ENCODE data around the gene NTN1. TPM values are rescaled to one million over a fixed set of nuclear protein-coding genes. Genes with fewer than 3 reads are reported as not detected.

The NTN1 gene
- total and polyA plus RNA-seq, 2 of the 13 experiments (the other 11 are each of a cell fraction or from before 2014, with no cell fraction given), result 0.04 to 0.05 TPM

DNA sequence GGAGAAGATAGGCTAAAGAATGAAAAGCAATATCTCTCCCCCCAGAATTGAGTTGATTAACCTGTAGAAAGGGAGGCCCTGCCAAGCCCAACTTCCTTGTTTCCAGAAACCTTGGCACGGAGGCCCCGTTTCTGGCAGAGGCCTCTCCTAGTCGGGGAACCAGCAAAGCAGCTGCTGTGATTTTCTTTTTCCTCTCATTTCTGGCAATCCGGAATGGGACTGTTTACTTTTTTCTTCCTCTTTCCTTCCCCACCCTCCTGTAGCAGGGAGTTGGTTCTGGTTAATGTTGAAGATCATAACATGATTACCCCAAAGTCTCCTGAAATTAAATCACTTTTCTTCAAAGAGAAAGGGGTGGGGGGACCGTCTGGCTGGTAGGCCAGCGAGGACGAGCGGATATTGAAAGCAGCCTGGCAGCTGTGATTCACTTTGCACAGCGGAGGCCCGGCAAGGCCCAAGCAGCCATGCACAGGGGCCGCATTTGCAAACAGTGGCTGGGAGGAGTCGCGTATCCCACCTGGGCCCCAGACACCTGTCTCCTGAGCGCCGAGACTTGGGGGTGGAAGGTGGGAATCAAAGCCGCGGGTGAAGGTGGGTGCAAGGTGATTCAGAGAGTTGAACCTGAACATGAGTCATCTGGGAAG, 51.5 kb downstream of the NTN1 start:
- TF ChIP-seq IKZF1 (IDR thresholded peaks at IDR 0.05) (no peak), ZNF878 (CRISPR knock-in tag; IDR thresholded peaks at IDR 0.05) (no peak), ATAD3A (CRISPR knock-in tag; IDR thresholded peaks at IDR 0.05) (no peak), ZNF781 (CRISPR knock-in tag; IDR thresholded peaks at IDR 0.05; ENCODE audit: borderline replicate concordance, not compliant biosample characterization) (no peak)
- ATAC-seq (no peak), DNase-seq (ENCODE audit: low spot score) (no peak), FAIRE-seq (no peak)
- POLR2A ChIA-PET, result no interaction called here
- no peak overlapping the region for H3K9ac ChIP-seq (ENCODE audit: insufficient read depth, low read depth, low read length)
- H3K79me2 ChIP-seq (ENCODE audit: insufficient read depth, low read length), result no peaks in the 10 kb centered on the region
- H2AFZ ChIP-seq (ENCODE audit: low read length), result no peak overlapping the region
- no peaks in the 10 kb centered on the region for H4K20me1 ChIP-seq (ENCODE audit: insufficient read depth, low read length)
- in situ Hi-C loops (cut with HindIII; ENCODE audit: extremely low pct_ligation_motif_present, low pct_unique_long_range_greater_than_20kb), result no loop called here
- H3K27ac ChIP-seq (ENCODE audit: extremely low read length, insufficient read depth, low read length), result no peak overlapping the region
- no peaks in the 10 kb centered on the region for H3K4me1 ChIP-seq (ENCODE audit: insufficient read depth, low read length)
- 29% methylated on average over 15 of the region's 17 CpGs for WGBS (ENCODE audit: low lambda C conversion rate)
- H3K9me3 ChIP-seq (ENCODE audit: low read length), result no peaks in the 10 kb centered on the region
- intact Hi-C loops (cut with micrococcal nuclease; ENCODE audit: unreplicated experiment), result no loop called here
- H3K36me3 ChIP-seq (replicated peaks in 1 of 2; ENCODE audit: control insufficient read depth in 1 of 2, insufficient read depth in 2 of 2, low read length in 2 of 2), result no peaks in the 10 kb centered on the region
- no peak overlapping the region for H3K4me3 ChIP-seq (replicated peaks in 1 of 3; ENCODE audit: insufficient read depth in 1 of 3, low read depth in 2 of 3, low read length in 3 of 3)
- no TSS peak for BruUV-seq (replicated peaks)
- peaks cover 8 to 61% of the 10 kb centered on the region in 2 experiments; a peak in 3 of 5 replicates for H3K27me3 ChIP-seq (ENCODE audit: control insufficient read depth in 1 of 2, insufficient read depth in 2 of 2, low read length in 2 of 2)
- CTCF ChIA-PET (ENCODE audit: low intra/inter-chr PET ratio, low total read pairs), result no interaction called here
- H3K4me2 ChIP-seq (ENCODE audit: low read depth, low read length), result no peak overlapping the region

DNA sequence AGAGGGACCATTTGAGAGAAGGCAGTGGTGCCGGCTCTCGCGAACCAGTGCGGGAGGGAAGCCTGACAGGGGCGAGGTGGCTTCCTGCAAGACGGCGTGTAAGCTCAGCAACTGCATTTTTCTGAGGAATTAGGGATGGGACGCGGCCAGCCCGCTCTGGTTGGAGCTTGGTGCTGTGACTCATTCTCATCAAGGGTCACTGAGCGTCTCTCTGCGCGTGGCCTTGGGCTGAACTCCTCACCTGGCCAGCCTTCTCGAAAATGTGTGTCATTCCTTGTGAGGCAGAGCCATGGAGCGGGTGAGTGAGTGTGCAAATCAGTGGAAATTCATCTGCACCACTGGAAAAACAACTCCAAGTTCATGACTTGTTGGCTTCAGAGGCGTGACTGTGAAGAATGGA, 52.8 kb downstream of the NTN1 start:
- in situ Hi-C loops (cut with HindIII; ENCODE audit: extremely low pct_ligation_motif_present, low pct_unique_long_range_greater_than_20kb), result no loop called here
- BruUV-seq (replicated peaks), result no TSS peak

More for the DNA sequence above, 52.8 kb downstream of the NTN1 start:
- ATAC-seq (no peak), FAIRE-seq (no peak), DNase-seq (ENCODE audit: low spot score) (no peak)
- no peak overlapping the region for H3K4me2 ChIP-seq (ENCODE audit: low read depth, low read length)
- no peaks in the 10 kb centered on the region for H3K9me3 ChIP-seq (ENCODE audit: low read length)
- no peaks in the 10 kb centered on the region for H4K20me1 ChIP-seq (ENCODE audit: insufficient read depth, low read length)
- TF ChIP-seq THAP11 (CRISPR knock-in tag; IDR thresholded peaks at IDR 0.05) (no peak), ZBTB37 (CRISPR knock-in tag; IDR thresholded peaks at IDR 0.05) (no peak), SATB2 (CRISPR knock-in tag; IDR thresholded peaks at IDR 0.05) (no peak), NR2F6 (IDR thresholded peaks at IDR 0.05) (no peak), NR2F6 (CRISPR knock-in tag; IDR thresholded peaks at IDR 0.05) (no peak), MZF1 (CRISPR knock-in tag; IDR thresholded peaks at IDR 0.05; ENCODE audit: borderline replicate concordance) (no peak), SNAPC5 (CRISPR knock-in tag; IDR thresholded peaks at IDR 0.05; ENCODE audit: borderline replicate concordance) (no peak)
- H3K9ac ChIP-seq (ENCODE audit: insufficient read depth, low read depth, low read length), result no peak overlapping the region
- intact Hi-C loops (cut with micrococcal nuclease; ENCODE audit: unreplicated experiment), result no loop called here
- H3K4me1 ChIP-seq (ENCODE audit: insufficient read depth, low read length), result no peaks in the 10 kb centered on the region
- no peaks in the 10 kb centered on the region for H3K79me2 ChIP-seq (ENCODE audit: insufficient read depth, low read length)
- 54% methylated on average over 9 of the region's 16 CpGs for WGBS (ENCODE audit: low lambda C conversion rate)
- H3K27ac ChIP-seq (ENCODE audit: extremely low read length, insufficient read depth, low read length), result no peak overlapping the region
- H3K27me3 ChIP-seq (ENCODE audit: control insufficient read depth in 1 of 2, insufficient read depth in 2 of 2, low read length in 2 of 2), result peaks cover 7 to 59% of the 10 kb centered on the region in 2 experiments; a peak in 3 of 5 replicates
- no peaks in the 10 kb centered on the region for H3K36me3 ChIP-seq (replicated peaks in 1 of 2; ENCODE audit: control insufficient read depth in 1 of 2, insufficient read depth in 2 of 2, low read length in 2 of 2)
- CTCF ChIA-PET (ENCODE audit: low intra/inter-chr PET ratio, low total read pairs), result no interaction called here
- no peak overlapping the region for H2AFZ ChIP-seq (ENCODE audit: low read length)
- POLR2A ChIA-PET, result no interaction called here
- no peak overlapping the region for H3K4me3 ChIP-seq (replicated peaks in 1 of 3; ENCODE audit: insufficient read depth in 1 of 3, low read depth in 2 of 3, low read length in 3 of 3)

Measured in HepG2 (cell line).